HepG2 (cell line): ENCODE measurements around the gene ZG16. TPM values are rescaled to one million over a fixed set of nuclear protein-coding genes. Genes with fewer than 3 reads are reported as not detected.

ENCODE experiments used
- FIP1L1 ChIP-seq: fragments of 200-400 bp; formaldehyde crosslinking; IDR thresholded peaks from 2 replicates; pipeline ENCODE4 v1.6.1; 2018; ENCODE audit warnings: low read depth, mild to moderate bottlenecking, low read length, moderate library complexity, borderline replicate concordance; ENCODE audit not compliant: insufficient read depth
- FOXA1 ChIP-seq, 2 experiments: fragments of 450-650 bp in 1 of 2; sonication (generic) in 1 of 2; formaldehyde crosslinking in 1 of 2; IDR thresholded peaks; 2 replicates each; pipeline versions ENCODE4 v1.4.0 to v1.6.1; 2016 to 2020; ENCODE audit warnings: missing genetic modification reagents in 1 of 2
- HDAC1 ChIP-seq: sonication (generic); formaldehyde crosslinking; IDR thresholded peaks from 2 replicates; pipeline ENCODE4 v1.5.1; 2020; ENCODE audit warnings: mild to moderate bottlenecking, missing genetic modification reagents
- HMG20B ChIP-seq: conservative IDR thresholded peaks from 2 replicates; pipeline ENCODE4 v1.6.1; 2016; ENCODE audit warnings: missing genetic modification reagents, missing compliant biosample characterization
- HOXA5 ChIP-seq: sonication (generic); formaldehyde crosslinking; IDR thresholded peaks from 2 replicates; pipeline ENCODE4 v1.4.0; 2020; ENCODE audit warnings: missing genetic modification reagents
- RFX3 ChIP-seq: IDR thresholded peaks from 2 replicates; pipeline ENCODE4 v1.6.1; 2016; ENCODE audit warnings: missing biosample characterization, missing genetic modification reagents
- SOX6 ChIP-seq, 2 experiments: fragments of 450-650 bp in 1 of 2; sonication (generic) in 1 of 2; formaldehyde crosslinking in 1 of 2; IDR thresholded peaks; 2 replicates each; pipeline versions ENCODE4 v1.4.0 to v1.6.1; 2017 to 2020; ENCODE audit warnings: antibody characterized with exemption in 1 of 2, mild to moderate bottlenecking in 1 of 2, missing genetic modification reagents in 1 of 2
- ZBTB21 ChIP-seq: sonication (generic); formaldehyde crosslinking; IDR thresholded peaks from 2 replicates; pipeline ENCODE4 v1.4.0; 2020; ENCODE audit warnings: missing genetic modification reagents
- ZNF33A ChIP-seq: sonication (generic); formaldehyde crosslinking; IDR thresholded peaks from 2 replicates; pipeline ENCODE4 v1.5.1; 2020; ENCODE audit warnings: missing genetic modification reagents, mild to moderate bottlenecking, moderate library complexity, borderline replicate concordance
- ZNF496 ChIP-seq: sonication (generic); formaldehyde crosslinking; IDR thresholded peaks from 2 replicates; pipeline ENCODE4 v1.8.1; 2023; ENCODE audit warnings: mild to moderate bottlenecking, moderate library complexity, missing genetic modification reagents; ENCODE audit not compliant: insufficient replicate concordance
- polyA plus RNA-seq, 8 experiments: library from polyadenylated mRNA; depleted of rRNA in 3 of 8; stranded (reverse) in 7 of 8; unstranded in 1 of 8; fragments of >200 nt; fragmentation: Illumina TruSeq in 4 of 8; extraction: Trizol in 4 of 8; gene quantifications; 2 replicates each; pipeline versions ENCODE4 v1.2.1 to v1.2.3, GENCODE V29; 2011 to 2016; ENCODE audit warnings: low read depth in 4 of 8, missing spikeins in 1 of 8, mixed read lengths in 1 of 8; ENCODE audit not compliant: insufficient read depth in 1 of 8
- total RNA-seq, 5 experiments: library from RNA; depleted of rRNA; stranded (reverse); fragments of >200 nt; fragmentation: Illumina TruSeq; extraction: Trizol; gene quantifications; 2 replicates each; pipeline ENCODE4 v1.2.3, GENCODE V29; 2016; ENCODE audit warnings: low read depth in 1 of 5
- TF ChIP-seq, protein P1 (sequence below): IDR thresholded peaks from 2 replicates; pipeline ENCODE4 v1.6.1; 2016; ENCODE audit warnings: low read depth, missing genetic modification reagents, missing compliant biosample characterization
- TF ChIP-seq, protein P2 (sequence below): sonication (generic); formaldehyde crosslinking; IDR thresholded peaks from 2 replicates; pipeline ENCODE4 v1.4.0; 2020; ENCODE audit warnings: missing genetic modification reagents
- TF ChIP-seq, protein P3 (sequence below): sonication (generic); formaldehyde crosslinking; IDR thresholded peaks from 2 replicates; pipeline ENCODE4 v1.4.0; 2020; ENCODE audit warnings: missing genetic modification reagents, mild to moderate bottlenecking, borderline replicate concordance
- TF ChIP-seq, protein P4 (sequence below): IDR thresholded peaks from 2 replicates; pipeline ENCODE4 v1.6.1; 2016; ENCODE audit warnings: control low read depth
- TF ChIP-seq, protein P5 (sequence below): IDR thresholded peaks from 2 replicates; pipeline ENCODE4 v1.6.1; 2016; ENCODE audit warnings: missing genetic modification reagents, missing compliant biosample characterization

Gene ZG16
- total and polyA plus RNA-seq, 2 of the 13 experiments (the other 11 are each of a cell fraction or from before 2014, with no cell fraction given) = 0.04 to 0.07 TPM

DNA sequence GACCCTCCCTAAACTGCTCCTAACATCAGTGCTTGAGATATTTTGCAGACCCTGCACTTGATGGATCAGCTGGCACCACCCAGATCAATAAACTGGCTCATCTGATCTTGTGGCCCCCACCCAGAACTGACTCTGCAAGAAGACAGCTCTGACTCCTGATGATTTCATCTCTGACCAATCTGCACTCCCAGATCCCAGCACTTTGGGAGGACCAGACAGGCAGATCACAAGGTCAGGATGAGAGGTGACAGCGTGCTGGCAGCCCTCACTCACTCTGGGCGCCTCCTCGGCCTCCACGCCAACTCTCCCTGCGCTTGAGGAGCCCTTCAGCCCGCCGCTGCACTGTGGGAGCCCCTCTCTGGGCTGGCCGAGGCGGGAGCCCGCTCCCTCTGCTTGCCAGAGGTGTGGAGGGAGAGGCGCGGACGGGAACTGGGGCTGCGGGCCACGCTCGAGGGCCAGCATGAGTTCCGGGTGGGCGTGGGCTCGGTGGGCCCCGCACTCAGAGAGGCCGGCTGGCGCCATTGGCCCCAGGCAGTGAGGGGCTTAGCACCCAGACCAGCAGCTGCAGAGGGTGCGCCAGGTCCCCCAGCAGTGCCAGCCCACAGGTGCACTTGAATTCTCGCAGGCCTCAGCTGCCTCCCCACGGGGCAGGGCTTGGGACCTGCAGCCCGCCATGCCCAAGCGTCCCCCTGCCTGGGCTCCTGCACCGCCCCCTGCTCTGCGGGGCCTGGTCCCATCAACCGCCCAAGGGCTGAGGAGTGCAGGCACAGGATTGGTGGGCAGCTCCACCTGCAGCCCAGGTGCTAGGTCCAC lies 29.9 kb upstream of the ZG16 start (continued):
- TF ChIP-seq, protein P1, sequence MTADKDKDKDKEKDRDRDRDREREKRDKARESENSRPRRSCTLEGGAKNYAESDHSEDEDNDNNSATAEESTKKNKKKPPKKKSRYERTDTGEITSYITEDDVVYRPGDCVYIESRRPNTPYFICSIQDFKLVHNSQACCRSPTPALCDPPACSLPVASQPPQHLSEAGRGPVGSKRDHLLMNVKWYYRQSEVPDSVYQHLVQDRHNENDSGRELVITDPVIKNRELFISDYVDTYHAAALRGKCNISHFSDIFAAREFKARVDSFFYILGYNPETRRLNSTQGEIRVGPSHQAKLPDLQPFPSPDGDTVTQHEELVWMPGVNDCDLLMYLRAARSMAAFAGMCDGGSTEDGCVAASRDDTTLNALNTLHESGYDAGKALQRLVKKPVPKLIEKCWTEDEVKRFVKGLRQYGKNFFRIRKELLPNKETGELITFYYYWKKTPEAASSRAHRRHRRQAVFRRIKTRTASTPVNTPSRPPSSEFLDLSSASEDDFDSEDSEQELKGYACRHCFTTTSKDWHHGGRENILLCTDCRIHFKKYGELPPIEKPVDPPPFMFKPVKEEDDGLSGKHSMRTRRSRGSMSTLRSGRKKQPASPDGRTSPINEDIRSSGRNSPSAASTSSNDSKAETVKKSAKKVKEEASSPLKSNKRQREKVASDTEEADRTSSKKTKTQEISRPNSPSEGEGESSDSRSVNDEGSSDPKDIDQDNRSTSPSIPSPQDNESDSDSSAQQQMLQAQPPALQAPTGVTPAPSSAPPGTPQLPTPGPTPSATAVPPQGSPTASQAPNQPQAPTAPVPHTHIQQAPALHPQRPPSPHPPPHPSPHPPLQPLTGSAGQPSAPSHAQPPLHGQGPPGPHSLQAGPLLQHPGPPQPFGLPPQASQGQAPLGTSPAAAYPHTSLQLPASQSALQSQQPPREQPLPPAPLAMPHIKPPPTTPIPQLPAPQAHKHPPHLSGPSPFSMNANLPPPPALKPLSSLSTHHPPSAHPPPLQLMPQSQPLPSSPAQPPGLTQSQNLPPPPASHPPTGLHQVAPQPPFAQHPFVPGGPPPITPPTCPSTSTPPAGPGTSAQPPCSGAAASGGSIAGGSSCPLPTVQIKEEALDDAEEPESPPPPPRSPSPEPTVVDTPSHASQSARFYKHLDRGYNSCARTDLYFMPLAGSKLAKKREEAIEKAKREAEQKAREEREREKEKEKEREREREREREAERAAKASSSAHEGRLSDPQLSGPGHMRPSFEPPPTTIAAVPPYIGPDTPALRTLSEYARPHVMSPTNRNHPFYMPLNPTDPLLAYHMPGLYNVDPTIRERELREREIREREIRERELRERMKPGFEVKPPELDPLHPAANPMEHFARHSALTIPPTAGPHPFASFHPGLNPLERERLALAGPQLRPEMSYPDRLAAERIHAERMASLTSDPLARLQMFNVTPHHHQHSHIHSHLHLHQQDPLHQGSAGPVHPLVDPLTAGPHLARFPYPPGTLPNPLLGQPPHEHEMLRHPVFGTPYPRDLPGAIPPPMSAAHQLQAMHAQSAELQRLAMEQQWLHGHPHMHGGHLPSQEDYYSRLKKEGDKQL (CRISPR knock-in tag) = no peak
- TF ChIP-seq, protein P2, sequence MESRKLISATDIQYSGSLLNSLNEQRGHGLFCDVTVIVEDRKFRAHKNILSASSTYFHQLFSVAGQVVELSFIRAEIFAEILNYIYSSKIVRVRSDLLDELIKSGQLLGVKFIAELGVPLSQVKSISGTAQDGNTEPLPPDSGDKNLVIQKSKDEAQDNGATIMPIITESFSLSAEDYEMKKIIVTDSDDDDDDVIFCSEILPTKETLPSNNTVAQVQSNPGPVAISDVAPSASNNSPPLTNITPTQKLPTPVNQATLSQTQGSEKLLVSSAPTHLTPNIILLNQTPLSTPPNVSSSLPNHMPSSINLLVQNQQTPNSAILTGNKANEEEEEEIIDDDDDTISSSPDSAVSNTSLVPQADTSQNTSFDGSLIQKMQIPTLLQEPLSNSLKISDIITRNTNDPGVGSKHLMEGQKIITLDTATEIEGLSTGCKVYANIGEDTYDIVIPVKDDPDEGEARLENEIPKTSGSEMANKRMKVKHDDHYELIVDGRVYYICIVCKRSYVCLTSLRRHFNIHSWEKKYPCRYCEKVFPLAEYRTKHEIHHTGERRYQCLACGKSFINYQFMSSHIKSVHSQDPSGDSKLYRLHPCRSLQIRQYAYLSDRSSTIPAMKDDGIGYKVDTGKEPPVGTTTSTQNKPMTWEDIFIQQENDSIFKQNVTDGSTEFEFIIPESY (CRISPR knock-in tag) = 0 out of 2 replicates have a peak, but pooled peaks have one; percentile 23
- TF ChIP-seq ZNF496 (CRISPR knock-in tag) (no peak), FIP1L1 (no peak), HMG20B (CRISPR knock-in tag) (no peak), HOXA5 (CRISPR knock-in tag) (no peak), SOX6 (IDR thresholded peaks at IDR 0.05) (no peak), SOX6 (CRISPR knock-in tag; IDR thresholded peaks at IDR 0.05) (no peak), HDAC1 (no peak), ZBTB21 (CRISPR knock-in tag) (no peak), RFX3 (CRISPR knock-in tag) (no peak), ZNF33A (CRISPR knock-in tag) (no peak), FOXA1 (IDR thresholded peaks at IDR 0.05) (no peak), FOXA1 (CRISPR knock-in tag; IDR thresholded peaks at IDR 0.05) (no peak)
- TF ChIP-seq, protein P3, sequence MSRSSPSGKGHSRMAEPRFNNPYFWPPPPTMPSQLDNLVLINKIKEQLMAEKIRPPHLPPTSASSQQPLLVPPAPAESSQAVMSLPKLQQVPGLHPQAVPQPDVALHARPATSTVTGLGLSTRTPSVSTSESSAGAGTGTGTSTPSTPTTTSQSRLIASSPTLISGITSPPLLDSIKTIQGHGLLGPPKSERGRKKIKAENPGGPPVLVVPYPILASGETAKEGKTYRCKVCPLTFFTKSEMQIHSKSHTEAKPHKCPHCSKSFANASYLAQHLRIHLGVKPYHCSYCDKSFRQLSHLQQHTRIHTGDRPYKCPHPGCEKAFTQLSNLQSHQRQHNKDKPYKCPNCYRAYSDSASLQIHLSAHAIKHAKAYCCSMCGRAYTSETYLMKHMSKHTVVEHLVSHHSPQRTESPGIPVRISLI = no peak
- TF ChIP-seq, protein P4, sequence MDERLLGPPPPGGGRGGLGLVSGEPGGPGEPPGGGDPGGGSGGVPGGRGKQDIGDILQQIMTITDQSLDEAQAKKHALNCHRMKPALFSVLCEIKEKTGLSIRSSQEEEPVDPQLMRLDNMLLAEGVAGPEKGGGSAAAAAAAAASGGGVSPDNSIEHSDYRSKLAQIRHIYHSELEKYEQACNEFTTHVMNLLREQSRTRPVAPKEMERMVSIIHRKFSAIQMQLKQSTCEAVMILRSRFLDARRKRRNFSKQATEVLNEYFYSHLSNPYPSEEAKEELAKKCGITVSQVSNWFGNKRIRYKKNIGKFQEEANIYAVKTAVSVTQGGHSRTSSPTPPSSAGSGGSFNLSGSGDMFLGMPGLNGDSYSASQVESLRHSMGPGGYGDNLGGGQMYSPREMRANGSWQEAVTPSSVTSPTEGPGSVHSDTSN = no peak
- TF ChIP-seq, protein P5, sequence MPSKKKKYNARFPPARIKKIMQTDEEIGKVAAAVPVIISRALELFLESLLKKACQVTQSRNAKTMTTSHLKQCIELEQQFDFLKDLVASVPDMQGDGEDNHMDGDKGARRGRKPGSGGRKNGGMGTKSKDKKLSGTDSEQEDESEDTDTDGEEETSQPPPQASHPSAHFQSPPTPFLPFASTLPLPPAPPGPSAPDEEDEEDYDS (CRISPR knock-in tag) = no peak
